HepG2 (cell line): ENCODE data around the gene KCND1. TPM values are rescaled to one million over a fixed set of nuclear protein-coding genes. Genes with fewer than 3 reads are reported as not detected.

Experiments
- ATAC-seq: fragments of 200-7000 bp; cut with Tn5 transposase; 3 replicates; pipeline ENCODE4 v1.9.1; 2020; ENCODE audit warnings: mild to moderate bottlenecking, moderate library complexity
- BruUV-seq: library from RNA; stranded (reverse); fragments of 400-500 nt; replicated peaks from 2 replicates; lab custom pipeline; 2021; lab: Mats Ljungman, UMichigan
- CTCF ChIA-PET: fragments of 300-600 bp; formaldehyde crosslinking; extraction: SDS; loops from one replicate; lab custom pipeline; 2021; ENCODE audit warnings: low total read pairs, inconsistent platforms, low intra/inter-chr PET ratio; lab: Yijun Ruan, JAX
- POLR2A ChIA-PET: fragments of 350-600 bp; sonication (Branson Sonifier 250); formaldehyde crosslinking; loops from one replicate; lab custom pipeline; 2020; ENCODE audit warnings: antibody characterized with exemption, inconsistent platforms; lab: Yijun Ruan, JAX
- DNase-seq: peaks from one replicate; pipeline ENCODE4 v3.0.0-alpha.2; 2015; ENCODE audit warnings: low spot score
- FAIRE-seq: peaks from 3 replicates; lab custom pipeline; 2011; peaks lifted over from hg19 to GRCh38; lab: Jason Lieb, UNC
- H2AFZ ChIP-seq: one replicate; pipeline ENCODE4 v1.6.1; 2011; ENCODE audit warnings: low read length, inconsistent platforms
- H3K27ac ChIP-seq: fragments of 300-600 bp; 3 replicates; pipeline ENCODE4 v1.8.0; 2011; ENCODE audit warnings: mixed run types, mild to moderate bottlenecking, mixed read lengths, low read length, inconsistent platforms; ENCODE audit not compliant: insufficient read depth; ENCODE audit errors: extremely low read length
- H3K27me3 ChIP-seq, 2 experiments: fragments of 200-600 bp in 1 of 2; 2 replicates in 1 of 2; 3 replicates in 1 of 2; pipeline versions ENCODE4 v1.6.0 to v1.8.0; 2011; ENCODE audit warnings: low read length in 2 of 2, mild to moderate bottlenecking in 2 of 2, moderate library complexity in 2 of 2, inconsistent platforms in 1 of 2; ENCODE audit not compliant: insufficient read depth in 2 of 2, control insufficient read depth in 1 of 2
- H3K36me3 ChIP-seq, 2 experiments: fragments of 200-600 bp in 1 of 2; replicated peaks in 1 of 2; 2 replicates in 1 of 2; 3 replicates in 1 of 2; pipeline versions ENCODE4 v1.5.1 to v1.8.0; 2011; ENCODE audit warnings: low read length in 2 of 2, inconsistent platforms in 1 of 2; ENCODE audit not compliant: insufficient read depth in 2 of 2, control insufficient read depth in 1 of 2
- H3K4me1 ChIP-seq: 2 replicates; pipeline ENCODE4 v1.5.1; 2012; ENCODE audit warnings: low read length, inconsistent platforms; ENCODE audit not compliant: insufficient read depth
- H3K4me2 ChIP-seq: 2 replicates; pipeline ENCODE4 v1.6.0; 2011; ENCODE audit warnings: low read depth, low read length, inconsistent platforms
- H3K4me3 ChIP-seq, 3 experiments: fragments of 200-600 bp in 1 of 3; sonication (generic), shearing (Covaris generic) in 1 of 3; replicated peaks in 1 of 3; 2 replicates each; pipeline ENCODE4 v1.5.1; 2011 to 2016; ENCODE audit warnings: low read length in 3 of 3, inconsistent platforms in 2 of 3, low read depth in 2 of 3, mild to moderate bottlenecking in 2 of 3, control low read depth in 1 of 3, mixed read lengths in 1 of 3; ENCODE audit not compliant: insufficient read depth in 1 of 3
- H3K79me2 ChIP-seq: one replicate; pipeline ENCODE4 v1.6.1; 2011; ENCODE audit warnings: low read length, inconsistent platforms; ENCODE audit not compliant: insufficient read depth
- H3K9ac ChIP-seq: 2 replicates; pipeline ENCODE4 v1.6.0; 2011; ENCODE audit warnings: mild to moderate bottlenecking, low read depth, low read length, inconsistent platforms; ENCODE audit not compliant: insufficient read depth
- H3K9me3 ChIP-seq: 2 replicates; pipeline ENCODE4 v1.5.1; 2012; ENCODE audit warnings: mild to moderate bottlenecking, low read length
- H4K20me1 ChIP-seq: 2 replicates; pipeline ENCODE4 v1.6.0; 2011; ENCODE audit warnings: inconsistent platforms, mild to moderate bottlenecking, low read length, moderate library complexity; ENCODE audit not compliant: insufficient read depth
- AHR ChIP-seq: IDR thresholded peaks from 2 replicates; pipeline ENCODE4 v1.6.1; 2018; ENCODE audit warnings: missing genetic modification reagents, missing compliant biosample characterization
- ASH2L ChIP-seq: fragments of 300-600, 200-600 bp; sonication (generic); IDR thresholded peaks from 2 replicates; pipeline ENCODE4 v1.7.0; 2017; ENCODE audit warnings: low read depth, mild to moderate bottlenecking, moderate library complexity, mixed read lengths, low read length; ENCODE audit not compliant: insufficient read length
- MED13 ChIP-seq: sonication (generic); formaldehyde crosslinking; IDR thresholded peaks from 2 replicates; pipeline ENCODE4 v1.5.0; 2020; ENCODE audit warnings: missing genetic modification reagents
- MTA1 ChIP-seq: sonication (generic); formaldehyde crosslinking; IDR thresholded peaks from 2 replicates; pipeline ENCODE4 v1.4.0; 2020; ENCODE audit warnings: missing genetic modification reagents, mild to moderate bottlenecking, borderline replicate concordance
- SETDB1 ChIP-seq: sonication (generic); formaldehyde crosslinking; IDR thresholded peaks from 2 replicates; pipeline ENCODE4 v1.5.1; 2020; ENCODE audit warnings: missing genetic modification reagents, mild to moderate bottlenecking, borderline replicate concordance
- ZNF510 ChIP-seq: sonication (generic); formaldehyde crosslinking; IDR thresholded peaks from 2 replicates; pipeline ENCODE4 v1.4.0; 2020; ENCODE audit warnings: low read depth, mild to moderate bottlenecking, missing genetic modification reagents
- ZNF549 ChIP-seq: sonication (generic); formaldehyde crosslinking; IDR thresholded peaks from 2 replicates; pipeline ENCODE4 v1.5.0; 2020; ENCODE audit warnings: missing genetic modification reagents
- ZNF891 ChIP-seq: sonication (generic); formaldehyde crosslinking; IDR thresholded peaks from 2 replicates; pipeline ENCODE4 v1.5.0; 2020; ENCODE audit warnings: mild to moderate bottlenecking, missing genetic modification reagents
- ZSCAN9 ChIP-seq: IDR thresholded peaks from 2 replicates; pipeline ENCODE4 v1.6.1; 2016; ENCODE audit warnings: borderline replicate concordance
- WGBS: methylation state at CpG from one replicate; pipeline ENCODE4 v1.1.6; 2017; ENCODE audit warnings: low lambda C conversion rate; 5-methylcytosine and 5-hydroxymethylcytosine counted together
- in situ Hi-C: cut with HindIII; loops from 2 replicates; pipeline ENCODE4 v1.10.0; 2017; ENCODE audit warnings: low pct_unique_long_range_greater_than_20kb; ENCODE audit not compliant: extremely low pct_ligation_motif_present
- intact Hi-C: fragments of 100-400 bp; cut with micrococcal nuclease; formaldehyde crosslinking; loops from one replicate; pipeline ENCODE4 v1.10.0; 2022; ENCODE audit not compliant: unreplicated experiment
- polyA plus RNA-seq, 8 experiments: library from polyadenylated mRNA; depleted of rRNA in 3 of 8; stranded (reverse) in 7 of 8; unstranded in 1 of 8; fragments of >200 nt; fragmentation: Illumina TruSeq in 4 of 8; extraction: Trizol in 4 of 8; gene quantifications; 2 replicates each; pipeline versions ENCODE4 v1.2.1 to v1.2.3, GENCODE V29; 2011 to 2016; ENCODE audit warnings: low read depth in 4 of 8, missing spikeins in 1 of 8, mixed read lengths in 1 of 8; ENCODE audit not compliant: insufficient read depth in 1 of 8
- total RNA-seq, 5 experiments: library from RNA; depleted of rRNA; stranded (reverse); fragments of >200 nt; fragmentation: Illumina TruSeq; extraction: Trizol; gene quantifications; 2 replicates each; pipeline ENCODE4 v1.2.3, GENCODE V29; 2016; ENCODE audit warnings: low read depth in 1 of 5

Gene KCND1
- total and polyA plus RNA-seq, 2 of the 13 experiments (the other 11 are each of a cell fraction or from before 2014, with no cell fraction given) = 0.07 to 0.30 TPM

GRCh38 chrX:49001521-49002090, 30.0 kb upstream of the KCND1 start:
- TSS peak; percentile 51 for BruUV-seq
- peak overlapping the region; percentile 64 to 86 (median 75) for H3K4me3 ChIP-seq
- TF ChIP-seq SETDB1 (CRISPR knock-in tag) (no peak), ASH2L (peak; percentile 8), AHR (CRISPR knock-in tag) (0 out of 2 replicates have a peak, but pooled peaks have one; percentile 11), ZSCAN9 (CRISPR knock-in tag) (no peak), ZNF549 (CRISPR knock-in tag) (no peak)
- TF ChIP-seq, all 625 proteins: peak for 2
- peak; percentile 59 for ATAC-seq
- ChIA-PET CTCF (no interaction called here), POLR2A (interaction anchor here (0.8 to 1.8 kb wide), 11 partner anchors 14 to 325 kb away, joined by 3 to 12 read pairs (median 3); partner anchors contain the start of genes OTUD5, PQBP1, TFE3 and TIMM17B)
- peak; percentile 1 for DNase-seq
- peaks cover 7% of the 10 kb centered on the region for H3K79me2 ChIP-seq
- H3K4me2 ChIP-seq = peak overlapping the region; percentile 81
- H3K9ac ChIP-seq = peak overlapping the region; percentile 97
- peaks cover 1 to 13% of the 10 kb centered on the region in 2 experiments; a peak in 2 of 5 replicates for H3K36me3 ChIP-seq
- H3K27me3 ChIP-seq = no peaks in the 10 kb centered on the region
- 3% methylated on average over 13 of the region's 17 CpGs for WGBS
- intact Hi-C loops (loop anchor here (1.0 kb wide), 1 partner anchor 43 kb away; no protein-coding TSS in a partner anchor), in situ Hi-C loops (no loop called here)
- peaks cover 18% of the 10 kb centered on the region for H3K4me1 ChIP-seq
- no peaks in the 10 kb centered on the region for H3K9me3 ChIP-seq
- FAIRE-seq = no peak
- peak overlapping the region; percentile 99 for H3K27ac ChIP-seq
- H4K20me1 ChIP-seq = no peaks in the 10 kb centered on the region
- H2AFZ ChIP-seq = no peak overlapping the region

- 100% methylated on average over 4 of the region's 4 CpGs for WGBS
- intact Hi-C loops = no loop called here
These were observed 29.0 kb upstream of the KCND1 start for GRCh38 chrX:49000636-49001035.

More at GRCh38 chrX:49000636-49001035, 29.0 kb upstream of the KCND1 start:
- Histone ChIP-seq H3K27ac (no peak overlapping the region), H4K20me1 (no peaks in the 10 kb centered on the region), H3K4me3 (no peak overlapping the region), H3K9me3 (no peaks in the 10 kb centered on the region), H3K36me3 (peaks cover 1 to 13% of the 10 kb centered on the region in 2 experiments; a peak in 2 of 5 replicates), H3K9ac (no peak overlapping the region), H2AFZ (no peak overlapping the region), H3K4me1 (peaks cover 18% of the 10 kb centered on the region), H3K27me3 (no peaks in the 10 kb centered on the region), H3K4me2 (peak overlapping the region; percentile 81), H3K79me2 (peaks cover 7% of the 10 kb centered on the region)
- in situ Hi-C loops = no loop called here
- CTCF ChIA-PET = no interaction called here
- DNase-seq = no peak
- FAIRE-seq = no peak
- no peak for ATAC-seq
- BruUV-seq = no TSS peak
- POLR2A ChIA-PET = no interaction called here
- TF ChIP-seq MTA1 (CRISPR knock-in tag) (no peak), ZNF510 (no peak), MED13 (CRISPR knock-in tag) (no peak), ZNF891 (CRISPR knock-in tag) (no peak)
